Body of pancreas (tissue), 4 donors: Measurements from ENCODE around the gene RASL12. TPM values are rescaled to one million over a fixed set of nuclear protein-coding genes. Genes with fewer than 3 reads are reported as not detected.

Experiments used
- ATAC-seq: fragments of 150-250 bp; one replicate; pipeline ENCODE4 v1.9.1; 2016
- DNase-seq, 4 donors: peaks; one replicate each; pipeline ENCODE4 v3.0.0-alpha.2; 2019
- H3K27ac ChIP-seq, 4 donors: fragments of 200-600 bp; sonication (generic); 1 replicate in 3 of 4; 2 replicates in 1 of 4; pipeline versions ENCODE4 v1.5.1 to v1.6.1; 2016 to 2019; ENCODE audit warnings: mild to moderate bottlenecking in 1 of 4, mixed read lengths in 1 of 4, moderate library complexity in 1 of 4
- H3K27me3 ChIP-seq, 2 donors: fragments of 200-600 bp; sonication (generic); one replicate each; pipeline ENCODE4 v1.6.0; 2016; ENCODE audit warnings: mild to moderate bottlenecking in 1 of 2
- H3K36me3 ChIP-seq, 2 donors: fragments of 200-600 bp; sonication (generic); replicated peaks in 1 of 2; 2 replicates each; pipeline ENCODE4 v1.5.1; 2016; ENCODE audit warnings: low read depth in 2 of 2; ENCODE audit not compliant: insufficient read depth in 1 of 2
- H3K4me1 ChIP-seq: fragments of 200-600 bp; sonication (generic); one replicate; pipeline ENCODE4 v1.6.0; 2016
- H3K4me3 ChIP-seq, 2 donors: fragments of 200-600 bp; sonication (generic); 1 replicate in 1 of 2; 2 replicates in 1 of 2; pipeline ENCODE4 v1.5.1; 2016 to 2019
- H3K9me3 ChIP-seq, 3 donors: fragments of 200-600 bp; sonication (generic); 1 replicate in 2 of 3; 2 replicates in 1 of 3; pipeline ENCODE4 v1.5.1; 2016
- CTCF ChIP-seq, 7 experiments: fragments of 450-650 bp in 4 of 7; fragments of 200-600 bp in 3 of 7; sonication (generic) in 3 of 7; IDR thresholded peaks; one replicate each; pipeline ENCODE4 v1.5.1; 2016 to 2019; ENCODE audit warnings: antibody characterized with exemption in 7 of 7
- POLR2A ChIP-seq, 3 donors: fragments of 450-650 bp; IDR thresholded peaks; one replicate each; pipeline ENCODE4 v1.6.1; 2016; ENCODE audit warnings: antibody characterized with exemption in 3 of 3, mild to moderate bottlenecking in 2 of 3
- WGBS, 2 donors: methylation state at CpG; one replicate each; pipeline ENCODE4 v1.1.5; 2017; 5-methylcytosine and 5-hydroxymethylcytosine counted together
- intact Hi-C: fragments of 100-400 bp; cut with DNase I; formaldehyde crosslinking; loops from one replicate; pipeline ENCODE4 v1.15.1; 2023
- total RNA-seq, 2 donors: library from RNA; depleted of rRNA; stranded (reverse); fragments of >200 nt; gene quantifications; one replicate each; pipeline ENCODE4 v1.1.0, GENCODE V29; 2016

RASL12 gene
- total RNA-seq, 2 donors from 2014 or later = 3.1 to 4.6 TPM

- H3K36me3 ChIP-seq = peaks cover 0 to 1% of the 10 kb centered on the region in 2 donors
- TF ChIP-seq CTCF (IDR thresholded peaks at IDR 0.05) (no peak), POLR2A (IDR thresholded peaks at IDR 0.05) (no peak)
- no peaks in the 10 kb centered on the region for H3K27me3 ChIP-seq
- intact Hi-C loops = no loop called here
- H3K9me3 ChIP-seq = no peaks in the 10 kb centered on the region
- H3K4me1 ChIP-seq = peaks cover 23% of the 10 kb centered on the region
- H3K4me3 ChIP-seq = peak overlapping the region in 1 of 2 donors; percentile 82
- WGBS, 2 donors = 55 to 56% methylated on average over 12 of the region's 12 CpGs
- ATAC-seq = no peak
- peak overlapping the region in 1 of 4 donors; percentile 72 for H3K27ac ChIP-seq
- DNase-seq = no peak
Observed at GRCh38 chr15:65029736-65030208, 38.0 kb downstream of the RASL12 start.

- peak within 1 kb of the TSS in 3 of 4 donors; percentile 27 to 72 (median 66) for H3K27ac ChIP-seq
- H3K36me3 ChIP-seq = peaks cover 0 to 1% of the 10 kb centered on the region in 2 donors
- no peaks in the 10 kb centered on the region for H3K9me3 ChIP-seq
- WGBS, 2 donors = 0 to 1% methylated on average over 17 to 73 of the region's 73 CpGs
- peak; percentile 60 to 86 (median 81) for TF ChIP-seq POLR2A (IDR thresholded peaks at IDR 0.05)
- TF ChIP-seq CTCF (IDR thresholded peaks at IDR 0.05) = peak in 2 of 7 experiments; percentile 3 to 11
- DNase-seq = peak; percentile 91 to 96 (median 92)
- intact Hi-C loops = no loop called here
- peak; percentile 95 for ATAC-seq
- peak within 1 kb of the TSS; percentile 44 to 82 for H3K4me3 ChIP-seq
- H3K4me1 ChIP-seq = peaks cover 23% of the 10 kb centered on the region
- H3K27me3 ChIP-seq = no peaks in the 10 kb centered on the region
Observed at GRCh38 chr15:65028921-65029735, 38.7 kb downstream of the RASL12 start, which contains the start of gene MTFMT. Gene MTFMT (minus strand): TSS chr15:65029639. CDS start chr15:65029613, 26 bp downstream.

- Histone ChIP-seq H3K27ac (no peak overlapping the region), H3K9me3 (no peaks in the 10 kb centered on the region), H3K27me3 (no peaks in the 10 kb centered on the region), H3K36me3 (peaks cover 0 to 1% of the 10 kb centered on the region in 2 donors), H3K4me3 (no peak overlapping the region), H3K4me1 (peaks cover 15% of the 10 kb centered on the region)
- DNase-seq (no peak), ATAC-seq (no peak)
- TF ChIP-seq POLR2A (IDR thresholded peaks at IDR 0.05) = no peak
- TF ChIP-seq CTCF (IDR thresholded peaks at IDR 0.05) = no peak
- whole genome bisulfite sequencing, 2 donors = 67 to 71% methylated on average over 10 of the region's 10 CpGs
- intact Hi-C loops = no loop called here
Observed at GRCh38 chr15:65028338-65028737, 39.5 kb downstream of the RASL12 start.

- Histone ChIP-seq H3K27ac (no peak overlapping the region), H3K4me1 (peaks cover 12% of the 10 kb centered on the region), H3K9me3 (no peaks in the 10 kb centered on the region), H3K27me3 (no peaks in the 10 kb centered on the region), H3K36me3 (peaks cover 0 to 1% of the 10 kb centered on the region in 2 donors), H3K4me3 (no peak overlapping the region)
- intact Hi-C loops = no loop called here
- 83 to 92% methylated on average over 1 of the region's 1 CpG for whole genome bisulfite sequencing, 2 donors
- DNase-seq (no peak), ATAC-seq (no peak)
- no peak for TF ChIP-seq POLR2A (IDR thresholded peaks at IDR 0.05)
- no peak for TF ChIP-seq CTCF (IDR thresholded peaks at IDR 0.05)
Observed at GRCh38 chr15:65027593-65027992, 40.2 kb downstream of the RASL12 start.
